GM21825 (cell line): ENCODE measurements around the gene TEAD2.
"Not testable (repeated sequence)": the region's sequence is repeated elsewhere in the genome, so short reads cannot be mapped to it uniquely, and the experiment has no call there.

Source experiments
- ATAC-seq: cut with Tn5 transposase; IDR thresholded peaks from one replicate; pipeline ENCODE4 v1.9.1; 2021; ENCODE audit warnings: mild to moderate bottlenecking, moderate library complexity; ENCODE audit not compliant: unreplicated experiment

TEAD2 gene

GRCh38 chr19:49387936-49388372, 25.7 kb upstream of the TEAD2 start, which contains the start of gene KASH5:
Gene KASH5, plus strand, starts transcription at chr19:49388249. Its CDS starts 2,635 bp downstream, at chr19:49390884.
- ATAC-seq: peak; percentile 49

- ATAC-seq: no peak
Observed at GRCh38 chr19:49383599-49383998, 21.4 kb upstream of the TEAD2 start.

- no peak for ATAC-seq
Observed at GRCh38 chr19:49382639-49383038, 20.4 kb upstream of the TEAD2 start.

- no peak for ATAC-seq
Observed at GRCh38 chr19:49380391-49380790, 18.2 kb upstream of the TEAD2 start.

- no peak for ATAC-seq
Observed at GRCh38 chr19:49378512-49378911, 16.3 kb upstream of the TEAD2 start.

GRCh38 chr19:49374665-49375434, 12.6 kb upstream of the TEAD2 start:
- ATAC-seq: no peak

GRCh38 chr19:49373174-49373573, 11.0 kb upstream of the TEAD2 start:
- ATAC-seq: not testable (repeated sequence)

GRCh38 chr19:49371184-49371583, 9.0 kb upstream of the TEAD2 start:
- no peak for ATAC-seq

GRCh38 chr19:49368711-49369358, 6.6 kb upstream of the TEAD2 start:
- ATAC-seq: no peak

- no peak for ATAC-seq
Observed at GRCh38 chr19:49366110-49366509, 3.9 kb upstream of the TEAD2 start.

- no peak for ATAC-seq
Observed at GRCh38 chr19:49364083-49364737, 2.0 kb upstream of the TEAD2 start.

- ATAC-seq: peak; percentile 79
Observed at GRCh38 chr19:49363268-49364082, 1.3 kb upstream of the TEAD2 start, which contains the start of gene DKKL1. Gene DKKL1, plus strand, starts transcription at chr19:49363877. Its CDS starts 122 bp downstream, at chr19:49363999.

- no peak for ATAC-seq
Observed at GRCh38 chr19:49362929-49363267, 682 bp upstream of the TEAD2 start.

- ATAC-seq: no peak
Observed at GRCh38 chr19:49361438-49362047, 673 bp downstream of the TEAD2 start.

- ATAC-seq: no peak
Observed at GRCh38 chr19:49359851-49360820, 2.1 kb downstream of the TEAD2 start.

- ATAC-seq: no peak
Observed at GRCh38 chr19:49357186-49357585, 5.0 kb downstream of the TEAD2 start.

- no peak for ATAC-seq
Observed at GRCh38 chr19:49356382-49356781, 5.8 kb downstream of the TEAD2 start.

- ATAC-seq: no peak
Observed at GRCh38 chr19:49355909-49356353, 6.3 kb downstream of the TEAD2 start.

GRCh38 chr19:49349567-49349966, 12.6 kb downstream of the TEAD2 start:
- ATAC-seq: no peak
